Testis (tissue), 3 donors: ENCODE measurements around the gene SOSTDC1. TPM values are rescaled to one million over a fixed set of nuclear protein-coding genes. Genes with fewer than 3 reads are reported as not detected.
"Not testable (repeated sequence)": the region's sequence is repeated elsewhere in the genome, so short reads cannot be mapped to it uniquely, and the experiment has no call there.

Experiments used
- DNase-seq: peaks from one replicate; pipeline ENCODE4 v3.0.0-alpha.2; 2019
- H3K27ac ChIP-seq, 2 donors: fragments of 200-600 bp; sonication (generic); one replicate each; pipeline ENCODE4 v1.5.1; 2019
- H3K27me3 ChIP-seq: fragments of 200-600 bp; sonication (generic); one replicate; pipeline ENCODE4 v1.5.1; 2019
- H3K36me3 ChIP-seq: fragments of 200-600 bp; sonication (generic); one replicate; pipeline ENCODE4 v1.5.1; 2017; ENCODE audit warnings: low read depth; ENCODE audit errors: missing control alignments
- H3K4me1 ChIP-seq: fragments of 200-600 bp; sonication (generic); one replicate; pipeline ENCODE4 v1.5.1; 2019
- H3K4me3 ChIP-seq, 2 donors: fragments of 200-600 bp; sonication (generic); one replicate each; pipeline ENCODE4 v1.5.1; 2017 to 2019
- H3K9me3 ChIP-seq: fragments of 200-600 bp; sonication (generic); one replicate; pipeline ENCODE4 v1.5.1; 2017
- CTCF ChIP-seq, 3 experiments: fragments of 450-650 bp in 2 of 3; fragments of 200-600 bp in 1 of 3; sonication (generic) in 1 of 3; IDR thresholded peaks; one replicate each; pipeline ENCODE4 v1.5.1; 2016 to 2019; ENCODE audit warnings: antibody characterized with exemption in 3 of 3, mild to moderate bottlenecking in 2 of 3, moderate library complexity in 1 of 3
- POLR2A ChIP-seq: fragments of 450-650 bp; IDR thresholded peaks from one replicate; pipeline ENCODE4 v1.6.1; 2017; ENCODE audit warnings: antibody characterized with exemption, mild to moderate bottlenecking, moderate library complexity
- WGBS, 2 donors: methylation state at CpG; one replicate each; pipeline ENCODE4 v1.1.5; 2018; 5-methylcytosine and 5-hydroxymethylcytosine counted together
- intact Hi-C: fragments of 100-400 bp; cut with DNase I; formaldehyde crosslinking; loops from one replicate; pipeline ENCODE4 v1.15.1; 2023; ENCODE audit warnings: low total_unique reads
- polyA plus RNA-seq: library from polyadenylated mRNA; stranded (reverse); fragments of 350-450 nt; fragmentation: Illumina TruSeq; extraction: RNeasy Lipid Tissue Mini Kit (QIAGEN cat#74804); gene quantifications from one replicate; pipeline ENCODE4 v1.2.3, GENCODE V29; 2014; ENCODE audit warnings: low read depth, low replicate concordance; ENCODE audit not compliant: insufficient read depth
- total RNA-seq, 2 donors: library from RNA; depleted of rRNA; stranded (reverse); fragments of >200 nt; gene quantifications; one replicate each; pipeline ENCODE4 v1.2.3, GENCODE V29; 2016

Gene SOSTDC1
- total and polyA plus RNA-seq, 3 donors from 2014 or later, result 1.5 to 5.1 (median 3.8) TPM

- intact Hi-C loops, result no loop called here
- TF ChIP-seq CTCF (IDR thresholded peaks at IDR 0.05) (no peak), POLR2A (no peak)
- H3K27me3 ChIP-seq, result no peaks in the 10 kb centered on the region
- WGBS, 2 donors, result 74% methylated on average over 1 of the region's 1 CpG
- H3K9me3 ChIP-seq, result no peaks in the 10 kb centered on the region
- no peaks in the 10 kb centered on the region for H3K4me1 ChIP-seq
- H3K27ac ChIP-seq, result no peak overlapping the region
- H3K4me3 ChIP-seq, result no peak overlapping the region
- DNase-seq, result no peak
- no peaks in the 10 kb centered on the region for H3K36me3 ChIP-seq
Observed at GRCh38 chr7:16446508-16446907, 19.0 kb downstream of the SOSTDC1 start.

- H3K4me3 ChIP-seq, DNase-seq, H3K9me3 ChIP-seq, H3K27me3 ChIP-seq, H3K36me3 ChIP-seq, H3K4me1 ChIP-seq, intact Hi-C loops, H3K27ac ChIP-seq: not testable (repeated sequence)
- WGBS, 2 donors, result 69 to 86% methylated on average over 2 of the region's 2 CpGs
Observed at GRCh38 chr7:16443871-16444270, 21.7 kb downstream of the SOSTDC1 start.

- H3K4me1 ChIP-seq, result no peaks in the 10 kb centered on the region
- intact Hi-C loops, result no loop called here
Observed at GRCh38 chr7:16438988-16439387, 26.6 kb downstream of the SOSTDC1 start.

GRCh38 chr7:16436306-16436705, 29.2 kb downstream of the SOSTDC1 start:
- 79 to 87% methylated on average over 2 of the region's 2 CpGs for WGBS, 2 donors
- no peaks in the 10 kb centered on the region for H3K27me3 ChIP-seq
- intact Hi-C loops, result no loop called here
- no peak overlapping the region for H3K4me3 ChIP-seq
- no peak overlapping the region for H3K27ac ChIP-seq
- H3K36me3 ChIP-seq, result no peaks in the 10 kb centered on the region
- DNase-seq, result no peak
- TF ChIP-seq CTCF (IDR thresholded peaks at IDR 0.05) (no peak), POLR2A (no peak)
- no peaks in the 10 kb centered on the region for H3K4me1 ChIP-seq
- H3K9me3 ChIP-seq, result no peaks in the 10 kb centered on the region

More at GRCh38 chr7:16438988-16439387, 26.6 kb downstream of the SOSTDC1 start:
- DNase-seq, result no peak
- Histone ChIP-seq H3K36me3 (no peaks in the 10 kb centered on the region), H3K27ac (no peak overlapping the region), H3K4me3 (no peak overlapping the region), H3K27me3 (no peaks in the 10 kb centered on the region), H3K9me3 (no peaks in the 10 kb centered on the region)
- no peak for TF ChIP-seq POLR2A
- TF ChIP-seq CTCF (IDR thresholded peaks at IDR 0.05), result no peak

GRCh38 chr7:16433568-16434122, 31.9 kb downstream of the SOSTDC1 start:
- H3K36me3 ChIP-seq, result no peaks in the 10 kb centered on the region
- no peaks in the 10 kb centered on the region for H3K27me3 ChIP-seq
- H3K9me3 ChIP-seq, result no peaks in the 10 kb centered on the region
- TF ChIP-seq POLR2A, result no peak
- no peak for TF ChIP-seq CTCF (IDR thresholded peaks at IDR 0.05)
- no peak overlapping the region for H3K27ac ChIP-seq
- intact Hi-C loops, result no loop called here
- no peak for DNase-seq
- WGBS, 2 donors, result 76 to 80% methylated on average over 2 of the region's 2 CpGs
- H3K4me1 ChIP-seq, result no peaks in the 10 kb centered on the region
- H3K4me3 ChIP-seq, result no peak overlapping the region
